Fibroblast of lung (primary cell): ENCODE results near the gene CFH.

Experiments used
- CTCF ChIP-seq, 2 donors: IDR thresholded peaks in 1 of 2; conservative IDR thresholded peaks in 1 of 2; 1 replicate in 1 of 2; 2 replicates in 1 of 2; pipeline ENCODE4 v1.5.1; 2011 to 2012; ENCODE audit warnings: low read length in 2 of 2, control low read depth in 1 of 2, inconsistent platforms in 1 of 2, low read depth in 1 of 2, mild to moderate bottlenecking in 1 of 2
- EZH2 ChIP-seq: IDR thresholded peaks from 2 replicates; pipeline ENCODE4 v1.5.1; 2012; ENCODE audit warnings: low read length, control low read depth, mild to moderate bottlenecking; ENCODE audit errors: missing control alignments

- TF ChIP-seq CTCF (conservative IDR thresholded peaks at IDR 0.05 in 1 of 2, IDR thresholded peaks at IDR 0.05 in 1 of 2; ENCODE audit: low read depth in 1 of 2, low read length in 2 of 2) (no peak), EZH2 (no peak)
These were observed 1.9 kb upstream of the CFH start for GRCh38 chr1:196649990-196650389.
